ENCODE results near the gene TMEM108. TPM values are rescaled to one million over a fixed set of nuclear protein-coding genes. Genes with fewer than 3 reads are reported as not detected.

Gene TMEM108
- total and polyA plus RNA-seq, 2 experiments from 2014 or later: 7.4 to 15.3 TPM

GRCh38 chr3:133289322-133289721, 251.1 kb downstream of the TMEM108 start (continued):
- no peak for TF ChIP-seq ETS1 (IDR thresholded peaks at IDR 0.05)
- TF ChIP-seq, protein P1, sequence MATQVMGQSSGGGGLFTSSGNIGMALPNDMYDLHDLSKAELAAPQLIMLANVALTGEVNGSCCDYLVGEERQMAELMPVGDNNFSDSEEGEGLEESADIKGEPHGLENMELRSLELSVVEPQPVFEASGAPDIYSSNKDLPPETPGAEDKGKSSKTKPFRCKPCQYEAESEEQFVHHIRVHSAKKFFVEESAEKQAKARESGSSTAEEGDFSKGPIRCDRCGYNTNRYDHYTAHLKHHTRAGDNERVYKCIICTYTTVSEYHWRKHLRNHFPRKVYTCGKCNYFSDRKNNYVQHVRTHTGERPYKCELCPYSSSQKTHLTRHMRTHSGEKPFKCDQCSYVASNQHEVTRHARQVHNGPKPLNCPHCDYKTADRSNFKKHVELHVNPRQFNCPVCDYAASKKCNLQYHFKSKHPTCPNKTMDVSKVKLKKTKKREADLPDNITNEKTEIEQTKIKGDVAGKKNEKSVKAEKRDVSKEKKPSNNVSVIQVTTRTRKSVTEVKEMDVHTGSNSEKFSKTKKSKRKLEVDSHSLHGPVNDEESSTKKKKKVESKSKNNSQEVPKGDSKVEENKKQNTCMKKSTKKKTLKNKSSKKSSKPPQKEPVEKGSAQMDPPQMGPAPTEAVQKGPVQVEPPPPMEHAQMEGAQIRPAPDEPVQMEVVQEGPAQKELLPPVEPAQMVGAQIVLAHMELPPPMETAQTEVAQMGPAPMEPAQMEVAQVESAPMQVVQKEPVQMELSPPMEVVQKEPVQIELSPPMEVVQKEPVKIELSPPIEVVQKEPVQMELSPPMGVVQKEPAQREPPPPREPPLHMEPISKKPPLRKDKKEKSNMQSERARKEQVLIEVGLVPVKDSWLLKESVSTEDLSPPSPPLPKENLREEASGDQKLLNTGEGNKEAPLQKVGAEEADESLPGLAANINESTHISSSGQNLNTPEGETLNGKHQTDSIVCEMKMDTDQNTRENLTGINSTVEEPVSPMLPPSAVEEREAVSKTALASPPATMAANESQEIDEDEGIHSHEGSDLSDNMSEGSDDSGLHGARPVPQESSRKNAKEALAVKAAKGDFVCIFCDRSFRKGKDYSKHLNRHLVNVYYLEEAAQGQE (IDR thresholded peaks at IDR 0.05; ENCODE audit: unreplicated experiment): no peak
- TF ChIP-seq ZNF114 (CRISPR knock-in tag; IDR thresholded peaks at IDR 0.05): no peak
- TF ChIP-seq POLR2AphosphoS5 (IDR thresholded peaks at IDR 0.05; ENCODE audit: low read depth): no peak

DNA sequence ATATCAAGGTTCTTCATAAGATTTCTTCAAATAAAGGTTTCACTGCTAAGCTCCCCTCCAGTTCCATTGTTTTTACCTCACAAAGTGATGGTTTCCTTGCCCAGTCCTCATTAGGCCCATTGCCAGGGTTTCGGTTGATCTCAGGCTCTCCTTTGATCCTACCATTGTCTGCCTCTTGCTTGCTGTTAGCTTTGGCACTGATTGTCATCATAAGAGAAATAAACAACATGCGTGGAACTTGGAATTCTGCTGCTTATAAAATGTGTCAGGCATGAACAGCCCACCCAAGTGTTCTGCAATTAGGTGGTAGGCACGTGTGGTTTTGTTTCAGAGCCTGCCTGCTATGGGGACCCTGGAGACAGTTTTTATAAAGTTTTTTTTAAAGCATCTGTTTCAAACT, 254.1 kb downstream of the TMEM108 start:
- Mint-ChIP-seq H3K4me3 (no peak overlapping the region), H3K36me3 (ENCODE audit: low read depth) (no peaks in the 10 kb centered on the region), H3K27me3 (ENCODE audit: insufficient read depth, low read depth, poor library complexity) (peaks cover 2% of the 10 kb centered on the region), H3K9me3 (no peaks in the 10 kb centered on the region), H3K4me1 (peaks cover 7% of the 10 kb centered on the region; the same call in 2 of the 3 replicates), H3K27ac (no peak overlapping the region)
- Histone ChIP-seq H4K20me1 (replicated peaks; ENCODE audit: insufficient read depth) (no peaks in the 10 kb centered on the region; the same call in 1 of the 2 replicates), H3K36me3 (ENCODE audit: insufficient read depth) (no peaks in the 10 kb centered on the region), H3K79me2 (replicated peaks; ENCODE audit: insufficient read depth) (no peaks in the 10 kb centered on the region), H3K27ac (ENCODE audit: low read depth) (no peak overlapping the region), H3K27me3 (ENCODE audit: insufficient read depth) (no peaks in the 10 kb centered on the region), H3F3A (replicated peaks; ENCODE audit: low read depth) (no peaks in the 10 kb centered on the region), H2AFZ (no peak overlapping the region), H3K4me3 (no peak overlapping the region), H3K4me2 (no peak overlapping the region), H3K9me2 (ENCODE audit: insufficient read depth) (peaks cover 4% of the 10 kb centered on the region; the same call in 1 of the 2 replicates), H3K4me1 (ENCODE audit: insufficient read depth) (no peaks in the 10 kb centered on the region)
- DNase-seq (ENCODE audit: low spot score) (no peak), ATAC-seq (no peak)
- no peak for TF ChIP-seq ETS1 (IDR thresholded peaks at IDR 0.05)
- no peak for TF ChIP-seq CTCF (conservative IDR thresholded peaks at IDR 0.05; ENCODE audit: low read depth in 2 of 2)
- TF ChIP-seq STAT1 (IDR thresholded peaks at IDR 0.05; ENCODE audit: unreplicated experiment): no peak
- no peak for TF ChIP-seq EZH2phosphoT487 (IDR thresholded peaks at IDR 0.05; ENCODE audit: unreplicated experiment)
